Suprapubic skin (tissue), 3 donors: ENCODE results near the gene VANGL2.

Source experiments
- CTCF ChIP-seq, 2 donors: fragments of 200-600 bp in 1 of 2; fragments of 450-650 bp in 1 of 2; sonication (generic) in 1 of 2; IDR thresholded peaks; one replicate each; pipeline ENCODE4 v1.5.1; 2016 to 2019; ENCODE audit warnings: antibody characterized with exemption in 2 of 2, mild to moderate bottlenecking in 1 of 2, moderate library complexity in 1 of 2
- POLR2AphosphoS5 ChIP-seq, 3 donors: sonication (generic); formaldehyde crosslinking; IDR thresholded peaks; one replicate each; pipeline ENCODE4 v1.6.1; 2017; ENCODE audit warnings: antibody characterized with exemption in 3 of 3

DNA sequence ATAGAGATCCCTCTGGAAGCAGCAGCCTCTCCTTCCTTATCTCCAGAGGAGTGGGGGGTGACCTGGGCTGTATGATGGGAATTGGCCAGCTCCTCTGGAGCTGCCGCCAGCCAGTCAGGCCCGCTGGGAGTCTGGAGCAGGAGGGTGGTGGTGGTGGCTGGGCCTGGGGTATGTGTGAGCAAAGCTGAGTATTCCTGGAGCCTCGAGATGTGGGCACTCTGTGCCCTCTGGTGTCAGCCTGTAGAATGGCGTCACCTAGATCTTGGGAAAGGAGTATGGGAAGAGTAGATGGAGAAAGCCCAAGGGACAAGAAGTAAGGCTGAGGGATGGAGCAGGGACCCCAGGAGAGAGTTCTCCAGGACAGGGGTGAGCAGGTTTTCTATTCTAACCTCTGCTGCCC is 16.0 kb downstream of the VANGL2 start:
- TF ChIP-seq CTCF (IDR thresholded peaks at IDR 0.05) (peak in 1 of 2 donors; percentile 35), POLR2AphosphoS5 (IDR thresholded peaks at IDR 0.05) (no peak)
